Activated CD4-positive, alpha-beta T cell treated with anti-CD3 and anti-CD28 coated beads, Interleukin-2, Interleukin-6, amounts not matched to agents 100 ng/mL and 50 ng/mL, durations not matched to agents 16 hours and 8 hours (primary cell): ENCODE results near the gene IQCC.

Experiments
- DNase-seq: peaks from one replicate; pipeline ENCODE4 v3.0.0-alpha.2; 2020

Gene IQCC

DNA sequence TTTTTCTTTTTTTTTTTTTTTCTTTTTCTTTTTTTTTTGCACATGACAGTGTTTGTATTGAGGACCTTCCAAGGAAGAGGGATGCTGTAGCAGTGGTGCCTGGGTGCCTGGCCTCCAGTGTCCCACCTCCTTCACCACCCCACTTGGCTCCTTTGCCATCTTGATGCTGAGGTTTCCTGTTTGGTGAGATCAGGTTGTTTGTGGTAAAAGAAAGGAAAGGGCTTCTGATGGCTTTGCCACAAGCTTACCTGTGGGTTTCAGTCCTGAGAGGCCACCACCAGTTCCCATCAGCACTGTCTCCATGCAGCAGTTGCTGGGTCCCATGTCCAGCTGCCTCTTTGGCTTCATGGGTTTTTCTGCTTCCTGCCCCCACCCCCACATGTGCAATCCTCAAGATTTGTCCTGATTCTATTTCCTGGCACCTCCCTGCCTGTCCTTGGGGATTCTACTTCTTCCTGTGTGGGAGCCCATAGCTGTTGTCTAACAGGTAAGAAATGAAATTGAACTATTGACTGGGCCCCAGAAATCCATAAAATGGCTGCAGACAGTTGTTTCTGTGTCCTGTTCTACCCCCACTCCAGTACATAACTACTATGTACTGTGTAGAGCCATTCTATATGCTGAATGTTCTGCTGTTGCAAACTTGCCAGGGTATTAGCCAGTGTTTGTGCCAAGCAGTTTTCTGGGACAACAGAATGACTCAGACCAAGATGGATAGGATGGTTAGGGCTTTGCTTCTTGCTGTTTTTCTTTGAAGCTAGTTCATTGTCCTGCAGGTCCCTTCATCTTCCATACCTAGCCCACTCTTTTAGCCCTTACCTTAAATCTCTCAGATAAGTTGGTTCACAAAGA, 9.3 kb upstream of the IQCC start:
- DNase-seq: peak; percentile 58

DNA sequence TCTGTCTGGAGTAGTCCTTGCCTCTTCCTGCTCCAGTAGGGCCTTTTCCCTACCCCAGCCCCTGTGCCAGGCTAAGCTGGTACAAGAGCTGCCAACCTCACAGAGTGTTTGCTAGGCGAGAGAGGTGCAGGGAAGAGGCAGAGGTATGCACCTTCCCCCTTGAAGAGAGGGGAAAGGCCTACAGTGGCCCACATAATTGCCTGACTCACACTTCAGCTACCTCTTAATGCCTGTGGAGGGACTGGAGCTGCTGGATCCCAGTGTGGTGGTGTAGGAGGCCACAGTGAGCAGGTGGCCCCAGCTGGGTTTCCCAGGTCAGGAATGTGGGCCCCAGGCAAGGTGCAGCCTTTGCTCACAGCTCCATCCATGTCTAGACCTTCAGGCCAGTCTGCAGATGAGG, 8.4 kb upstream of the IQCC start:
- no peak for DNase-seq

DNA sequence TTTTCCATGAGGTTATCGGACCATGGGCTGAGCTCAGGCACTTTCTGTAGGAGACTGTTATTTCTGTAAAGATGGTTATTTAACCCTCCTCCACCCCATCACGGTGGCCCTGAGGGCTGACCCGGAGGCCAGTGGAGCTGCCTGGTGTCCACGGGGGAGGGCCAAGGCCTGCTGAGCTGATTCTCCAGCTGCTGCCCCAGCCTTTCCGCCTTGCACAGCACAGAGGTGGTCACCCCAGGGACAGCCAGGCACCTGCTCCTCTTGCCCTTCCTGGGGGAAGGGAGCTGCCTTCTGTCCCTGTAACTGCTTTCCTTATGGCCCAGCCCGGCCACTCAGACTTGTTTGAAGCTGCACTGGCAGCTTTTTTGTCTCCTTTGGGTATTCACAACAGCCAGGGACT, 7.6 kb upstream of the IQCC start:
- DNase-seq: no peak

DNA sequence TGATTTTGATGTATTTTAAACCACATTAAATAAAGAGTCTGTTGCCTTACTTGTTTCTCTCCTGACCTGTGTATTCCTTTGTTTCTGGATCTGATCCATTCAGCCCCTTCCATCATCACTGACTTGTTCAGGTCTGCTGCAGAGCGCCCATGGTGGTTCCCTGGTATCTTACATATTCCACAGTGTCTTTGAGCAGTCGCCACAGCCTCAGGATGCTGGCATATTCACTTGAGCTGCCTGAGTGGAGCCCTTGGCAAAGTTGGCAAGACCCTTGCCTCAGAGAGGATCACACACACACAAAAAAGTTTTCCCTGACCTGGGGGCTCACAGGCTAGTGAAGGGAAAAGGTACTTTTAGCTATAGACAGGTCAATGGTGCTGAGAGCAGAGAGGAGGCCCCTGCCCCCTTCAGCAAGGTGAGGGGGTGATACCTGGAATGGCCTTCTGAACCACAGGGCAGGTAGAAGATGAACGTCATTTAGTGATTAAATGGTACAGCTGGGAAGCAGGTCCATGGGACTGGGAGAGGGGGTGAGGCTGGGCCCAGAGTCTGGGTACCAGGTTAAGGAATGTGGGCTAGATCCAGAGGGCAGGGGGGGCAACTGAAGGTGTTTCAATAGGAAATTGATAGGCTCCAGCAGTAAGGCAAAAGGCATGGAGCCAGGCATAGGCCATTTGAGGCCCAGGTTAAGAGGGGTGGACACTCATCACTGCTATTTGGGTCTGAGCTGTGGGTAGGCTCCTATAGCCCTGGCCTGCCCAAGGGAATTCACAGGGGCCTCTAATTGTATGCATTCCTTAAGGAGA, 7.0 kb upstream of the IQCC start:
- no peak for DNase-seq

DNA sequence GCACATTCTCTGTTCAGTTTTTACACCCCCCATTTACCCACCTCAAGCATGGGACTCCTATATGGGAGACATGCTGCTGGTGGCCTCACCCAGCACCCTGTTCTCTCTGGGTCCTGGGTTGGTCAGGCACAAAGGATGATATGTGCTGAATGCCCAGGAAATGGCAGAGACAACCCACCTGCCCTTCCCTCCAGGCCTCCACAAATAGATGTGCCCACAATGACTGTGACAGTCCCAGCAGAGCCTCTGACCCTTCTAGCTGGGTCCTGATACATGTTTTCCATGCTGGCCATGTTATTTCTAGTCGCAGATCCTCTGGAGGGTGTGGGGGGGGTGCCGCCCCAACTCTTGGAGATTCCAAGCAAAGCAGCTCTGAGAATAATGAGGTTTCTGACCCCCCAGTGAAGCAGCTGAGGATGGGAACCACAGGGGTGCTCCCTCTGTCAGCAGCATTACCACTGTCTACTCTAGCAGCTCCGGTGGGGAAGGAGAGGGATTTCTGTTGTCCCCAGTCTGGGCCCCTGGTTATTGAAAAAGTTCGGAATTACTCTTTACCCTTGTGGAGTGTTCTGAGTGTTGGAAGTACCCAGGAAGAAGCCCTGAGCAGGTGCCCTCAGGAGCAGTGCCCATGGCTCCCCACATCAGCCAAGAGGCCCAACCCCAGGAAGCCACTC, 6.3 kb upstream of the IQCC start:
- DNase-seq: no peak

DNA sequence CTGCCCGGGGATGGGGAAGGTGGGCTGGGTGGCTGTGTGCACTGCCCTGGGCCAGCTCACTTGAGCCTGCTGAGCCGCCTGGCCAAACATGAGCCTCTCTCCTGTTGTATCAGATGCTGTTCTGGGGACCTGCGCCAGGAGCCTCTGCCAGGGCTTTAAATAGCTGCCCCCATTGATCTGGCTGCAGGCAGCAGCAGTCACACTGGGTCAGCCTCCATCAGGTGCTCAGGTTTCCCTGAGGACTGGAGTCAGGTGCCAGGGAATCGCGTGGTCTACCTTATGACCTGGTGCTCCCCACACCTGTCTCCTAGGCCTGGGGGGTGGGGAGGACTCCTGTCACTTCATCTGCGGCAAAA, 5.8 kb upstream of the IQCC start:
- no peak for DNase-seq

DNA sequence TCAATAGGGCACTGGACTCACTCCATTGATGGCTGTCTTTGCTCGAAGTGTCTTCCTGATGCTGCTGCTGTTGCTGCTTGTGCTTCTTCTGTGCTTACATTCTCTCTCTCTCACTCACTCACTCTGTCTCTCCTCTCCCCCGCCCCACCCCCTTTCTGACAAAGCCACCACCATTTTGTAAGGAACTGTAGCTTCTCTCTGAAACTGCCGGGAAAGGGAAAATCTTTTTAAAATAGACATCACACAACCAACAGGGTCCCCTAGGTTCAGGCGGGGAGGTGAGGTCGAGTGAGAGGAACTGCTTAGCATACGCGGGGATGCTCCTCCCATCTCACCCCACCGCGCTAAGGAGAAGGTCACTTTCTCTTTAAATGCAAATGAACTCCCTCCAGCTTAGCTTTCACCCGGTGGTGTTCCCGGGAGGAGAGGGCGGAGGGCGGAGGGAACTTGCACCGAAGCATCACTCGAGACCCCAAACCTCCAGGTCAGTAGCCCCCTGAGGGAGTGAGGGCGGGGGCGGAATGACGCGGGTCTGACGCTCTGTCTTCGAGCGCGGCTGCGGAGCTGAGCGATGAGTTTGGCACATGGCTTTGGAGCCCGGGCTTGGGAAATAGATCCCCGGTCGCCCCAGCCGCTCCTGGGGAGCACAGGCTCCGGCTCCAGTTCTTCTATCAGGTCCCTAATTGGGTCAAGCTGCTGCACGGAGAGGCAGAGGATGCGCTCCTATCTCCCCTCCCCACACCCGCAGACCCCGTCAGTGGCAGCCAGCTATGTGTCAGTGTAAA, 5.1 kb upstream of the IQCC start, which contains the start of gene CCDC28B:
Gene CCDC28B (plus strand): TSS at position 370 of the 785 bp plus-strand sequence. CDS start 1,341 bp downstream, outside the sequence.
- peak; percentile 51 for DNase-seq

DNA sequence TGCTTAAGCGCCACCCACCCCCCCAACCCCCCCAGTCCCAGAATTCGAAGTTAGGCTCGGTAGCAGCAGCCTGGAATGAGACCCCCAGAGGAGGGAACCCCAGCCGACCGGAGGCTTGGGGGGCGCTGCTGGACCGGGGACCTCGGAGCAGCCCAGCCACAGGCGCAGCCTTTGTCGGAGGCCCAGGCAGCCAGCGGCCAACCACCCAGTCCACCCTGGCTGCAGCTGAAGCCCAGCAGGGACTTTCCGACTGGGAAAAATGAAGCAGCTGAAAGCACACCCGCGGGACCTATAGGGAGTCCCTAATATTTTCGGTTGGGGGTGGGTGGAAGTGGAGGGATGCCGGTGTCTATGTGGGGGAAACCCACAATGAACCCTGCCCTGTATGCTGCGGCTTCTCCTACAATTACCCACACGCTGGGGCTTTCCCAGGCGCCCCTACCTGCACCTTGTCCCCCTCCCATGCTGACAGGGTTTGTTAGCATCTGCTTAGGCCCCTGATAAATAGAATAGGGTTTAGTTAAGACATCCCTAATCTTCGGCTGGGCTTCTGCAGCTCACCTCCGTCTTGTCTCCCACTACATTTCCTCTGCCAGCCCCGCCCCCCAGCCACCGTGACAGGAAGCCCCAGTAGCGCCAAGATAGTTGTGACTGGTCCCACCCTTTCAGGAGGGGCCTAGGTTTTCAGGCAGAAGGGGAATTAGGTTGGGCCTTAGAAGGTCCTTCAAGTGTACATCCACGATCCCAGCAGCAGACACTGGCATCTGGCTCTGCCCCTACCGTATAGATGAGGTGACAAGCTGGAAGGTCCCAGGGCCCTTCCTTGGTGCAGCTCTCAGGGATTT, 4.2 kb upstream of the IQCC start:
- peak; percentile 86 for DNase-seq

DNA sequence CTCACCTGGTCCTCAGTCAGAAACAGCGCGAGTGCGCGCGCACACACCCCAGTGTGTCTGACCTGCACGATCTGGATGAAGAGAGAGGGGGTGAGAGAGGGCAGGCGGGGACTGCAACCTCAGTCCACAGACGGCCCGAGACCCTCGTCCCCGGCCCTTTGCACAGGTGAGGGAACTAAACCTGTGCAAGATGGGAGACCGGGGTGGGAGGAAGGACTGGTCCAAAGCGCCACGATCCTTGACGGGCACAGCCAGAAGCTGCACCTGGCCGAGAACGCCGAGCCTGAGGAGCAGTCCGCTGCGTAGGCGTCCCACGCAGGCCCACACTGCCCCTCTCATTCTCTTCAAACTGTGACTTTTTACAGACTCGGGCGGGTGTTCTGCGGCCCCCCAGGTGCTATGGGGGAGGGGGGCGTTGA, 519 bp upstream of the IQCC start:
- no peak for DNase-seq

DNA sequence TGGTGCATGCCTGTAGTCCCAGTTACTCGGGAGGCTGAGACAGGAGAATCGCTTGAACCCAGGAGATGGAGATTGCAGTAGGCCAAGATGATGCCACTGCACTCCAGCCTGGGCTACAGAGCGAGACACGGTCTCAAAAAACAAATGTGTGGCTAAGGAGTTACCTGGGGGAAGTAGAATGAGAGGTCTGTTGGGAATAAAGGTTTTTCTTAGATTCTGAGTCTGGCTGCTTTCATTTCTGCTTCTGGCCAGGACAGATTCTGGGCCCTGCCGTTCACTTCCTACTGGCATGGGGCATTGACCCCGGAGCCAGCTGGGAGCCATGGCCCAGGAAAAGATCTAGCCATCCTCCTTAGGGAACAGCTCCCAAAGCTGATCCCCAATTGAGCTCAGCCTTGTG, 3.0 kb downstream of the IQCC start:
- DNase-seq: no peak

DNA sequence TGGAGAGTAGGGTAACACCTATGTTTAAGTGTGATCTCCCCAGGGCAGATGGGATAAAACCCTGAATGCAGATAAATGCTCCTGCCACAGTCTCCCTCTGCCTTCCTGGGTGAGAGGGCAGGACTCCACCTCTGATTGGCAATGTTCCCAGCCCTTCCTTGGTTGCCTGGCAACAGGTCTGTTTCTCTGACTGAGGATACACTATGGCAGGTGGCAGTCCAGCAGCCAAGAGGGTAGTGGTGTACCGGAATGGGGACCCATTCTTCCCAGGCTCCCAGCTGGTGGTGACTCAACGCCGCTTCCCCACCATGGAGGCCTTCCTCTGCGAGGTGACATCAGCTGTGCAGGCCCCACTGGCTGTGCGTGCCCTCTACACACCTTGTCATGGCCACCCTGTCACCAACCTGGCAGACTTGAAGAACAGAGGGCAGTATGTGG, 3.4 kb downstream of the IQCC start, which contains the start of gene DCDC2B:
Gene DCDC2B (plus strand): TSS at position 199 of the 438 bp plus-strand sequence. CDS start 5 bp downstream, at position 204.
- no peak for DNase-seq

DNA sequence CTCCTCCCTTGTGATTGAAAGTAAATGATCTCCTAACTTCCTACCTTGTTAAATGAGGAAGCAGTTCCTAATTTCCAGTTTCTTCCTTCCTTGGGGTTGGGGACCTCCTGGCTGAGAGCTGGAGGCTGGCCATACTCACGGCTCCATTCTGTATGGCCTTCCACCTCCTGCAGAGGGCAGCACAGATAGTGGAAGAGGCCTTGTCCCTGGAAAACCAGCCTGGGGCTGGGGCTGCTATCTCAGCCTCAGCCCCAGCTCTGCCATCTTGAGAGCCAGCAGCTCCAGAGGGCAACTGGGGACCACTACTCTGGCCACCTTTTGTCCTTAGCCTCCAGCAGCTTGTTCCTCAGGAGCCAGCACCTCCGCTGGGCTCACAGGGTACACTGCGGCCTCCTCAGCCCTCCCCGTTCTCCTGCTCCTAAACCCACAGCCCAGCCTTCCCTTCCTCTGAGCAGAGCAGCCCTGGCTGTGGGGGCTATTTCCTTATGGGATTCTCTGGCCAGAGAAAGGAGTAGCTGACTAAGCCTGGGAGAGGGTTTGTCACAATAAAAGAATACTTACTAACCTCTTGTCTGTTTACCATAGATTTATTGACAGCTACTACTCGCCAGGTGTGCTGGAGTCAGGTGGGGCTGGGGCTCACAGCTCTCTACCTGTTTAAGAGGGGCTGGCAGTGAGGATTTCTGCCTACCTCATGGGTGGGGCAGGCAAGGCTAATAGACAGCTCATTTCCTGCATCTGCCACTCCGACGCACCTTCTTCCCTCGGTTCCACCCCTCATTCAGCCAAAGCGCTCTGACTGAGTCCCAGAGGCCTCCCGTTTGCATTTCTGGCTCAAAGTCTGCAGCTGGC, 10.4 kb downstream of the IQCC start:
- DNase-seq: peak; percentile 69

DNA sequence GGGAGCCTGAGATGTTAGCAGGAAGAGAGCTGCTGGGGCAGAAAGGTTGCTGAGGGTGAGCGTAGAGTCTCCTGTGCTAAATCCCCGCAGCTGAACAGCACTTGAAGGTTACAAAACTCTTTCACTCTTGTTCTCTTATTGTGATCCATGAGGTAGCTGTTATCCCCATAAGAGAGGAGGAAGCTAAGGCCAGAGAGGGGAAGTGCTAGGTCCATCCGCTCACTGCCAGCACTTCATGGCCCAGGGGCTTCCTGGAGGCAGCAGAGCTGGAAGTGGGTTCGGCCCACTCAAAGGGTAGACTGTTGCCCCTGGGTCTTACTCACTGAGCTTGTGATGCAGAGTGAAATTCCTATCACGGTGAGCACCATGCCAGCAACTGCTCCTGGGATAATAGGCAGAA, 11.1 kb downstream of the IQCC start:
- DNase-seq: no peak

DNA sequence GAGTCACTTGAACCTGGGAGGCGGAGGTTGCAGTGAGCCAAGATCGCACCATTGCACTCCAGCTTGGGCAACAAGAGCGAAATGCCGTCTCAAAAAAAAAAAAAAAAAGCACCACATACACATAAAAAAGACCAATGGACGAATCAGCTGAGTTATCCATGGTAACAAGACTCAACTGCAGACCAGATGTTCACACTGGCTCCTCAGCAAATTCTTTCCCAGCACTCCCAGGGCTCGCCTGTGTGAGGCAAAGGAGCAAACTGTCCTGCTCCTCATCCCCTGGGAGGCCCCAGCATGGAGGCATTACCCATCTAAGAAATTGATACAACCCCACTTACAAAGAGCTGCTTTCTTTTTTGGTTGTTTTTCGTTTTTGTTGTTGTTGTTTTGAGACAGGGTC, 13.6 kb downstream of the IQCC start:
- no peak for DNase-seq

DNA sequence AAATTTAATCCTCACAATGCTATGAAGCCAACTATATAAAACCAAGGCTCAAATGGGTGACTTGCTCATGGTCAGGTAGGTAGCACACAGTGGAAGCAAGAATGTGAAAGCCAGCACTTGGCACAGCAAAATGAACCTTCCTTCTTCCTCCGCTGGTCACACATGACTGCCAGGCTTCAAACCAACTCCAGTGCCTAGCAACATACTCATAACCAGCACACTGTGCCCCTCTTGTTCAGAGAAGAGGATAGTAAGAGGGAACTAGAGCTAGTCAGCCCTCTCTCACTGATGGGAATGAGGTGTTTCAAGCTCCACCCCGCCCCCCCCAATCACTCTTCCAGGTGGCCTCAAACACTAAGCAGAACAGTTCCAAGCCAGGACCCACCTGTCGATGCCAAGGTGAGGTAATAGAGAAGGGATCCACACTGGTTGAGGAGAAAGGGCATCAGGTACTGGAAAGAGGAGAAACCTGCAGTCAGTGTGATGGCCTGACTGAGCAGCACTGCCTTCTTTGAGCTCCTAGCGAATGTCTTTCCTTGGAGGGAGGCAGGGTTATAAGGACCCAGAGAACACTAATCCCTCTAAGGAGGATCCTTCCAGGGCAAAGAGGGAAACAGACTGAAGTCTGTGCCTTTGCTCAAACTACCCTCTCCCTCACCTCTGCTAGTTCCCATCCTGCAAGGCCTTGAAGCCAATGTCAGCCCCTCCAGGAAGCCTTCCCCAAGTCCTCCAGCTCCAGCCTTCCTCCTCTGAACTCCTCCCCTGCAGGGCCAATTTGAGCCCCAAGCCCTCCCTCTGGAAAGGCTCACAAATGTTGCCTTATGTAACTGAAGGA, 15.5 kb downstream of the IQCC start:
- no peak for DNase-seq

DNA sequence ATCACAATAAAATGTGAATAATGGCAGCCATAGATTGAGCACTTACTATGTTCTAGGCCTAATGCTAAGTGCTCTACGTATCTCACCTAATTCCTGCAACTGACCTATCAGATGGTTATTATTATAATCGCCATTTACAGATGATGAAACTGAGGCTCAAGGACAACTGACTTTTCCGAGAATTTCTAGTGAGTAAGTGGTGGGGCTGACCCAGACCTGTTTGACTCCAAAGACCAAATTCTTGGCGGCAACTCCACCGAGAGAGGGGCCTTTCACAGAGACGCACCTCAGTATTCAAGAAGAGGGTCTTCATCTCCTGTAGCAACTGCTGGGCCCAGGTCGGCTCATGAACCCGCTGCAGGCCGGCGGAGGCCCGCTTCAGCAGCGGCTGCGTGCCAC, 16.1 kb downstream of the IQCC start:
- no peak for DNase-seq

DNA sequence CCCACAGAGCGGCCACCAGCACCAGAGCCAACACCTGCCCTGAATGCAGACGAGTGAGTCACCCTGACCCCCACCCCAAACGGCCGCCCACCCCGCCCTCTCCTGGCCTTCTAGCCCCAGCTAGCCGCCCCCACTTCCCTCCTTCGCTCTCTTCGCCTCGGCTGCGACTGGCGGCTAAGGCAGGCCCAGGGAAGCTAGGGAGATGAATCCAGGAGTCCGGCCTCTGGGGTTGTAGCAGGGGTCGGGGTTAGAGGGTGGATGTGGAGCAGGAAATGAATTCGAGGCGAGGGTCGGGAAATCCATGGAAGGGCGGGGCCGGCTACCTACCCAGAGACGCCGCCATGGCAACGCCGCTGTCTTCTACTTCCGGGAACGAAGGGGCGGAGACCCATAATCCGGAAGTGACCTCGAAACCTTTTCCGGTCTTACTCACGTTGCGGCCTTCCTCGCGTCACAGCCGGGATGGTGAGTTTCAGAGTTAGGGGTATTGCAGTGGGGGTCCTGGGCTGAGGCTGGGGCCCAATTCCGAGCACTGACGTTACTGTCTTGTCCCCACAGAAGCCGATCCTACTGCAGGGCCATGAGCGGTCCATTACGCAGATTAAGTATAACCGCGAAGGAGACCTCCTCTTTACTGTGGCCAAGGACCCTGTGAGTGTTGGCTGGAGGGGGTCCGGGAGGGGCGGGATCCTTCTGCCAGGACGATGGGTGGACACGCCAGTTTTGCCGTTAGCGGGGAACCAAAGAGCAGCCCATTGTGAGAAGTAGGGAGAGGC, 16.7 kb downstream of the IQCC start, which contains the start of the genes EIF3I and TMEM234:
Gene EIF3I (plus strand): TSS at position 428 of the 776 bp plus-strand sequence. CDS start 35 bp downstream, at position 463.
Gene TMEM234 (minus strand): TSS at position 374 of the 776 bp plus-strand sequence. CDS start 31 bp downstream, at position 343.
- DNase-seq: peak; percentile 94

DNA sequence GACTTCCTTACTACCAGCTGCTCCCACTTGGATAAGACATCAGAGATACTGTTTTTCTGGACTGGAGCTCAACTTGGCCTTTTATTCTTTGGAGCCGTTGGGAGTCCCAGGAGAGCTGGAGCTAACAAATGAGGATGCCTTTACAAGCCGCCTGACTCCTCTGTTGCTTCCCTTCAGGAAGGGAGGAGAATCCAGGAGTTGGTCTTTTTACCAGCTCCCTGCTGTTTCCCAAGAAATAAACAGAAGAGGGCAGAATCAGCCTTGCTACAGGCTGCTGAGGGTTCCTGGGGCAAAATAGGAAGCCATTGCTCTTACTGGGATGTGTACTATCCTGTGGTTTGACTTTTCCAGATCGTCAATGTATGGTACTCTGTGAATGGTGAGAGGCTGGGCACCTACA, 18.2 kb downstream of the IQCC start:
- DNase-seq: no peak
